ENCODE data around the gene CTDP1. TPM values are rescaled to one million over a fixed set of nuclear protein-coding genes. Genes with fewer than 3 reads are reported as not detected.
"Not testable (repeated sequence)": the region's sequence is repeated elsewhere in the genome, so short reads cannot be mapped to it uniquely, and the experiment has no call there.

The CTDP1 gene
- polyA plus RNA-seq, 3 donors: 10.3 to 11.3 (median 10.5) TPM

GRCh38 chr18:79681484-79682387 lies 2.1 kb downstream of the CTDP1 start:
- no peak for DNase-seq (ENCODE audit: low read depth in 3 of 3, low spot score in 2 of 3)

- no peak for DNase-seq (ENCODE audit: low read depth in 3 of 3, low spot score in 2 of 3)
Measured at GRCh38 chr18:79682481-79682880, 2.9 kb downstream of the CTDP1 start.

- DNase-seq (ENCODE audit: low read depth in 3 of 3, low spot score in 2 of 3): no peak
Measured at GRCh38 chr18:79682894-79683625, 3.5 kb downstream of the CTDP1 start.

- DNase-seq (ENCODE audit: low read depth in 3 of 3, low spot score in 2 of 3): no peak
Measured at GRCh38 chr18:79683626-79684282, 4.2 kb downstream of the CTDP1 start.

- DNase-seq (ENCODE audit: low read depth in 3 of 3, low spot score in 2 of 3): no peak
Measured at GRCh38 chr18:79684283-79684631, 4.7 kb downstream of the CTDP1 start.

GRCh38 chr18:79684787-79685186 lies 5.2 kb downstream of the CTDP1 start:
- DNase-seq (ENCODE audit: low read depth in 3 of 3, low spot score in 2 of 3): no peak

- DNase-seq (ENCODE audit: low read depth in 3 of 3, low spot score in 2 of 3): no peak
Measured at GRCh38 chr18:79685281-79685680, 5.7 kb downstream of the CTDP1 start.

- DNase-seq (ENCODE audit: low read depth in 3 of 3, low spot score in 2 of 3): no peak
Measured at GRCh38 chr18:79685971-79686370, 6.4 kb downstream of the CTDP1 start.

- no peak for DNase-seq (ENCODE audit: low read depth in 3 of 3, low spot score in 2 of 3)
Measured at GRCh38 chr18:79687806-79688205, 8.2 kb downstream of the CTDP1 start.

- no peak for DNase-seq (ENCODE audit: low read depth in 3 of 3, low spot score in 2 of 3)
Measured at GRCh38 chr18:79690071-79690470, 10.5 kb downstream of the CTDP1 start.

- no peak for DNase-seq (ENCODE audit: low read depth in 3 of 3, low spot score in 2 of 3)
Measured at GRCh38 chr18:79690586-79691482, 11.2 kb downstream of the CTDP1 start.

- DNase-seq (ENCODE audit: low read depth in 3 of 3, low spot score in 2 of 3): no peak
Measured at GRCh38 chr18:79692056-79692455, 12.5 kb downstream of the CTDP1 start.

GRCh38 chr18:79692886-79693285 lies 13.3 kb downstream of the CTDP1 start:
- DNase-seq (ENCODE audit: low read depth in 3 of 3, low spot score in 2 of 3): no peak

GRCh38 chr18:79693561-79694205 lies 14.1 kb downstream of the CTDP1 start:
- no peak for DNase-seq (ENCODE audit: low read depth in 3 of 3, low spot score in 2 of 3)

- DNase-seq (ENCODE audit: low read depth in 3 of 3, low spot score in 2 of 3): not testable (repeated sequence)
Measured at GRCh38 chr18:79694206-79694894, 14.7 kb downstream of the CTDP1 start.

- no peak for DNase-seq (ENCODE audit: low read depth in 3 of 3, low spot score in 2 of 3)
Measured at GRCh38 chr18:79694895-79695213, 15.3 kb downstream of the CTDP1 start.

- DNase-seq (ENCODE audit: low read depth in 3 of 3, low spot score in 2 of 3): no peak
Measured at GRCh38 chr18:79695269-79695668, 15.7 kb downstream of the CTDP1 start.

GRCh38 chr18:79695856-79696850 lies 16.6 kb downstream of the CTDP1 start:
- no peak for DNase-seq (ENCODE audit: low read depth in 3 of 3, low spot score in 2 of 3)
